ENCODE results near the gene ARSG.
"Not testable (repeated sequence)": the region's sequence is repeated elsewhere in the genome, so short reads cannot be mapped to it uniquely, and the experiment has no call there.

Gene ARSG

GRCh38 chr17:68290955-68291835, at the start of gene ARSG, which contains the start of gene SLC16A6:
ARSG (plus strand) TSS chr17:68291495; CDS start chr17:68307494, 15,999 bp downstream.
SLC16A6 (minus strand) TSS chr17:68291127; CDS start chr17:68278320, 12,807 bp downstream.
- DNase-seq (ENCODE audit: low read depth in 2 of 3, low spot score in 1 of 3) = peak; percentile 55 to 77 (median 61)

GRCh38 chr17:68246271-68247028, 44.8 kb upstream of the ARSG start:
- no peak for DNase-seq (ENCODE audit: low read depth in 2 of 3, low spot score in 1 of 3)

- peak; percentile 92 to 98 (median 97) for DNase-seq (ENCODE audit: low read depth in 2 of 3, low spot score in 1 of 3)
Measured at GRCh38 chr17:68247445-68248198, 43.7 kb upstream of the ARSG start, which contains the start of gene AMZ2. AMZ2 (plus strand) TSS chr17:68248043; CDS start chr17:68250188, 2,145 bp downstream.

GRCh38 chr17:68248199-68248825, 43.0 kb upstream of the ARSG start:
- DNase-seq (ENCODE audit: low read depth in 2 of 3, low spot score in 1 of 3) = peak in 1 of 3 donors; percentile 41

GRCh38 chr17:68248891-68249290, 42.4 kb upstream of the ARSG start:
- DNase-seq (ENCODE audit: low read depth in 2 of 3, low spot score in 1 of 3) = peak in 1 of 3 donors; percentile 26

- DNase-seq (ENCODE audit: low read depth in 2 of 3, low spot score in 1 of 3) = no peak
Measured at GRCh38 chr17:68249354-68249765, 41.9 kb upstream of the ARSG start.

- DNase-seq (ENCODE audit: low read depth in 2 of 3, low spot score in 1 of 3) = not testable (repeated sequence)
Measured at GRCh38 chr17:68253426-68253825, 37.9 kb upstream of the ARSG start.

- no peak for DNase-seq (ENCODE audit: low read depth in 2 of 3, low spot score in 1 of 3)
Measured at GRCh38 chr17:68255151-68255550, 36.1 kb upstream of the ARSG start.

- no peak for DNase-seq (ENCODE audit: low read depth in 2 of 3, low spot score in 1 of 3)
Measured at GRCh38 chr17:68255731-68256538, 35.4 kb upstream of the ARSG start.

GRCh38 chr17:68256701-68257100, 34.6 kb upstream of the ARSG start:
- DNase-seq (ENCODE audit: low read depth in 2 of 3, low spot score in 1 of 3) = not testable (repeated sequence)

- DNase-seq (ENCODE audit: low read depth in 2 of 3, low spot score in 1 of 3) = no peak
Measured at GRCh38 chr17:68257934-68258333, 33.4 kb upstream of the ARSG start.

- DNase-seq (ENCODE audit: low read depth in 2 of 3, low spot score in 1 of 3) = peak; percentile 39 to 69 (median 68)
Measured at GRCh38 chr17:68258890-68259647, 32.2 kb upstream of the ARSG start.

- DNase-seq (ENCODE audit: low read depth in 2 of 3, low spot score in 1 of 3) = not testable (repeated sequence)
Measured at GRCh38 chr17:68259648-68259951, 31.7 kb upstream of the ARSG start.

- DNase-seq (ENCODE audit: low read depth in 2 of 3, low spot score in 1 of 3) = no peak
Measured at GRCh38 chr17:68260051-68260762, 31.1 kb upstream of the ARSG start.

- not testable (repeated sequence) for DNase-seq (ENCODE audit: low read depth in 2 of 3, low spot score in 1 of 3)
Measured at GRCh38 chr17:68262467-68262866, 28.8 kb upstream of the ARSG start.

- not testable (repeated sequence) for DNase-seq (ENCODE audit: low read depth in 2 of 3, low spot score in 1 of 3)
Measured at GRCh38 chr17:68263101-68263681, 28.1 kb upstream of the ARSG start.

GRCh38 chr17:68265833-68266232, 25.5 kb upstream of the ARSG start:
- DNase-seq (ENCODE audit: low read depth in 2 of 3, low spot score in 1 of 3) = not testable (repeated sequence)

- no peak for DNase-seq (ENCODE audit: low read depth in 2 of 3, low spot score in 1 of 3)
Measured at GRCh38 chr17:68273722-68274121, 17.6 kb upstream of the ARSG start.
